Coronary artery (tissue), 2 donors: ENCODE data around the gene IDI2.
A peak's percentile ranks its signal among the peaks of the same experiment; 100 is the strongest.

Source experiments
- DNase-seq: peaks from one replicate; pipeline ENCODE4 v3.0.0-alpha.2; 2017; ENCODE audit warnings: low spot score
- H3K27ac ChIP-seq, 2 donors: fragments of 200-600 bp; sonication (generic); one replicate each; pipeline ENCODE4 v1.5.1; 2016 to 2019
- H3K4me3 ChIP-seq: fragments of 200-600 bp; sonication (generic); 2 replicates; pipeline ENCODE4 v1.5.1; 2016; ENCODE audit warnings: mild to moderate bottlenecking, moderate library complexity
- TF ChIP-seq, protein P1 (sequence below): fragments of 200-600 bp; sonication (generic); IDR thresholded peaks from one replicate; pipeline ENCODE4 v1.5.1; 2019; ENCODE audit warnings: antibody characterized with exemption

The IDI2 gene

DNA sequence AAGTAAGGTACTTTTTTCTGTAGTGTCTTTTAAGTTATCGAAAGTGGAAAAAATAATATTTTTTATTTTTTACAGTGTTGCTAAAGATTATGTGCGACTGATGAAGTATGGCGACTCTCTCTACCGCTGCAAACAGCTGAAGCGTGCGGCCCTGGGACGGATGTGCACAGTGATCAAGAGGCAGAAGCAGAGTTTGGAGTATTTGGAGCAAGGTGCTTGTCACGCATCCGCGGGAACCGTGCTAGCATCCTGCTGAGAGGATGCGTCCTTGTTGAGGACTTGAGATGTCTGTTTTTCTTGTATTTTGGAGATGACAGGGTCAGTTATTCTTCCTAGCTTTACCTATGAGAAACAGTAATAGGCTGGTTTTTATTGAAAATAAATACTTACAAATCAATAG is 29.6 kb downstream of the IDI2 start:
- no peak overlapping the region for H3K4me3 ChIP-seq
- TF ChIP-seq, protein P1, sequence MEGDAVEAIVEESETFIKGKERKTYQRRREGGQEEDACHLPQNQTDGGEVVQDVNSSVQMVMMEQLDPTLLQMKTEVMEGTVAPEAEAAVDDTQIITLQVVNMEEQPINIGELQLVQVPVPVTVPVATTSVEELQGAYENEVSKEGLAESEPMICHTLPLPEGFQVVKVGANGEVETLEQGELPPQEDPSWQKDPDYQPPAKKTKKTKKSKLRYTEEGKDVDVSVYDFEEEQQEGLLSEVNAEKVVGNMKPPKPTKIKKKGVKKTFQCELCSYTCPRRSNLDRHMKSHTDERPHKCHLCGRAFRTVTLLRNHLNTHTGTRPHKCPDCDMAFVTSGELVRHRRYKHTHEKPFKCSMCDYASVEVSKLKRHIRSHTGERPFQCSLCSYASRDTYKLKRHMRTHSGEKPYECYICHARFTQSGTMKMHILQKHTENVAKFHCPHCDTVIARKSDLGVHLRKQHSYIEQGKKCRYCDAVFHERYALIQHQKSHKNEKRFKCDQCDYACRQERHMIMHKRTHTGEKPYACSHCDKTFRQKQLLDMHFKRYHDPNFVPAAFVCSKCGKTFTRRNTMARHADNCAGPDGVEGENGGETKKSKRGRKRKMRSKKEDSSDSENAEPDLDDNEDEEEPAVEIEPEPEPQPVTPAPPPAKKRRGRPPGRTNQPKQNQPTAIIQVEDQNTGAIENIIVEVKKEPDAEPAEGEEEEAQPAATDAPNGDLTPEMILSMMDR: no peak
- H3K27ac ChIP-seq: no peak overlapping the region
- DNase-seq: peak; percentile 67

DNA sequence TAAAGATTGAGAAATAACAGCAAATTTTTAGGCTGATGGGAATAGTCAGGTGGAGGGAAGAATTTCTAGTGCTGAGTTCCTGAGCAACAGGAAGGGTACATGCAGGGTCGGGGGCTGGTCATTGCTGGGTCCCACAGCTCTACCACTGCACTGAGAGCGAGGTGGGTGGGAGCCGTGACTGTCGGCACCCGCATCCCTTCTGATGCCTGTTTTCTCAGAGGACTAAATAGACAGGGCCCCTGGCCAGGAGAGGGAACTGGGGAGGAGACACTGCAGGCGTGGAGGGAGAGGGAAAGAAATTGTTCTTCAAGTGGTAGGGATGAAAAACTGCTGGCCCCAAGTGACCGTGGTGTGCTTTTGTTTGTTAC is 30.1 kb downstream of the IDI2 start:
- peak; percentile 29 for DNase-seq
- TF ChIP-seq, protein P1: no peak
- Histone ChIP-seq H3K27ac (no peak overlapping the region), H3K4me3 (no peak overlapping the region)

DNA sequence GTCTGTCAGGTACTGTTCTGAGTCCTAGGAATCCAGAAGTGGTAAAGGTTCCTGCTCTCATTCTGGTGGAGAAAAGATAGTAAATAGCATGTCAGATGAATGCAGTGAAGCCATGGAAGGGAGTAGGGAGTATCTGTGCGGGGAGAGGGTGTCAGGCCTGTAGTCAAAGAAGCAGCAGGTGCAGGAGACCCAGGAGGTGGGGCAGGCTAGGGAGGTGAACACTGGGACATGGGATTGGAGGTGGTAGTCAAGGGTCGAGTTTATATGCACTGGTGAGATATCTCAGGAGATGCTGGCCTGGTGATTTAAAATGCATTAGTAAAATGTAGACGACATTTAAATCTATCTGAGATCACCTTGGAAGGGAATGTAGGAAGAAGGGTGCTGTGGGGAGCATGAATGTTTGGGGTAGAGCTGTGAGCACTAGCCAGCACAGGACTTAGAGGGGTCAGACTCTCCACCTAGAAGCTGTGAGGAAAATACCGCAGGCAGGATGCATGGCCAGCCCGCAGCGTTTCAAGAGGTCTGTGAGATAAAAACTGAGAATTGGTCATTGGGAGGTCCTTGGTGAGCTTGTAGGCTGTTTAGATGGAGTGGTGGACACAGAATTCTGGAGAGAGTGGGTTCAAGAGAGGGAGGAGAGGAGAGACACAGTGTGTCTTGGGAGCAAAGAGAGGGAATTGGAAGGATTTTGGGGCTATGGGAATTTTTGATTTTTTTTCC is 30.7 kb downstream of the IDI2 start:
- TF ChIP-seq, protein P1: no peak
- peak; percentile 26 for DNase-seq
- Histone ChIP-seq H3K27ac (no peak overlapping the region), H3K4me3 (no peak overlapping the region)

DNA sequence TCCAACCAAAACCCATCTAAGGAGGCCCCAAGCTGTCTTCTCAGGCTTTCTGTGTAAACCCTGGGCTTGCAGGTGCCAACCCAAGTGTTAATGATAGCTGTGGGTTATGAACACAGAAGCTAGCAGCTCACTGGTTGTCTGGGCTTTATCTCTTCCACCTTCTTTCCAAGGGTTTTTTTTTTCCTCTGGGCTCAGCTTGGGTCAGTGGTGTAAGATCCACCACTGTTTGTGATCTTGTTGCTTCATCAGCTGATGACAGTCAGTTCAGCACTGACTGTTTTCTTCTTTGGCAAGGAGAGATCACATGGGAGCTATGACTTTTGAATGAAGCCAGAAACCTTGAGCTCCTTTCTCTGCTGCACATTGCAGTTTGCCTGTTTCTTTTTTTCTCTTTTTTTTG is 32.8 kb downstream of the IDI2 start:
- TF ChIP-seq, protein P1: no peak
- no peak overlapping the region for H3K4me3 ChIP-seq
- DNase-seq: peak; percentile 53
- no peak overlapping the region for H3K27ac ChIP-seq

DNA sequence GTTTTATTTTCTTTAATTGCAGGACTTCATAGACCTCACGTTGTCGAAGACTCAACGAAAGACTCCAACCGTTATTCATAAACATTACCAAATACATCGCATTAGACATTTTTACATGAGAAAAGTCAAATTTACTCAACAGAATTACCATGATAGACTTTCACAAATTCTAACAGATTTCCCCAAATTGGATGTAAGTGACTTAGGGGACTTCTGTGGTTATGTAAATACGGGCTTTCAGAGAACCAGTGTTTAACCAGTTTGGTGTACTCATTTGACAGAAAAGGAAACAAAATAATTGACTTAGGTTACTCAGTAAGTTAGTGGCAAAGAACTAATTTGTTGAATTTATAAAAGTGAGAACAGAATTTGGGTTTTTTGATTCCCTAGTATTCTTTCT is 33.2 kb downstream of the IDI2 start:
- no peak for DNase-seq
- H3K4me3 ChIP-seq: no peak overlapping the region
- TF ChIP-seq, protein P1: no peak
- no peak overlapping the region for H3K27ac ChIP-seq

DNA sequence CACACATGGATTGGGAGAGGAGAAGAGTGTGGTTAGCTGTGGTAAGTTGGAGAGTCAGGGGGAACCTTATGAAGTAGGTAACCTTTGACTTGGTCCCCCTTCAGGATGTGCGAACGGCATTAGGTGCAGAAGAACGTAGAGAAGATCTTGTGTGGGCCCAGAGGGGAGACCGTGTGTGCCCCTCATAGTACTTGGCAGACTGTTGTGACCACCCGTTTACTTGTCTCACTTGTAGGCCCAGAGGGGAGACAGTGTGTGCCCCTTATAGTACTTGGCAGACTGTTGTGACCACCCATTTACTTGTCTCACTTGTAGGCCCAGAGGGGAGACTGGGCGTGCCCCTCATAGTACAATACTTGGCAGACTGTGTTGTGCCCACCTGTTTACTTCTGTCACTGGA is 34.9 kb downstream of the IDI2 start:
- TF ChIP-seq, protein P1: no peak
- no peak overlapping the region for H3K4me3 ChIP-seq
- H3K27ac ChIP-seq: no peak overlapping the region
- peak; percentile 55 for DNase-seq
